HEK293 (cell line): Measurements from ENCODE around the gene DIP2A.

ENCODE experiments used
- CTCF ChIA-PET: fragments of 350-600 bp; formaldehyde crosslinking; extraction: SDS; loops from one replicate; lab custom pipeline; 2021; ENCODE audit warnings: antibody characterized with exemption; lab: Yijun Ruan, JAX
- POLR2A ChIA-PET: fragments of 300-600 bp; formaldehyde crosslinking; extraction: SDS; loops from one replicate; lab custom pipeline; 2020; ENCODE audit warnings: antibody characterized with exemption, inconsistent platforms; lab: Yijun Ruan, JAX
- H3K27ac ChIP-seq: fragments of 200-500 bp; sonication (Bioruptor generic); 2 replicates; pipeline ENCODE4 v1.5.1; 2014; ENCODE audit warnings: low read depth, low read length, control low read depth, inconsistent platforms; ENCODE audit errors: extremely low read depth
- H3K36me3 ChIP-seq, 2 experiments: fragments of 200-500 bp in 1 of 2; sonication (Bioruptor generic) in 1 of 2; 1 replicate in 1 of 2; 2 replicates in 1 of 2; pipeline ENCODE4 v1.5.1; 2014 to 2017; ENCODE audit warnings: inconsistent platforms in 2 of 2, low read length in 2 of 2; ENCODE audit not compliant: control insufficient read depth in 2 of 2, insufficient read depth in 1 of 2
- H3K4me1 ChIP-seq: fragments of 200-500 bp; sonication (Bioruptor generic); 2 replicates; pipeline ENCODE4 v1.5.1; 2014; ENCODE audit warnings: mild to moderate bottlenecking, low read length, inconsistent platforms; ENCODE audit not compliant: control insufficient read depth, insufficient read depth
- H3K4me3 ChIP-seq: 2 replicates; pipeline ENCODE4 v1.5.1; 2011; ENCODE audit warnings: low read depth, mild to moderate bottlenecking, control low read depth, low read length, moderate library complexity
- H3K9me3 ChIP-seq: fragments of 200-500 bp; sonication (Bioruptor generic); 2 replicates; pipeline ENCODE4 v1.5.1; 2014; ENCODE audit warnings: low read depth, low read length, inconsistent platforms; ENCODE audit not compliant: control insufficient read depth, insufficient read depth
- BCL11A ChIP-seq: fragments of 450-650 bp; formaldehyde crosslinking; IDR thresholded peaks from 2 replicates; pipeline ENCODE4 v1.5.1; 2016; ENCODE audit warnings: low read depth, missing biosample characterization, missing genetic modification characterization
- ELK4 ChIP-seq: IDR thresholded peaks from 2 replicates; pipeline ENCODE4 v1.6.1; 2011; ENCODE audit warnings: mild to moderate bottlenecking, low read depth, low read length, borderline replicate concordance
- PRDM1 ChIP-seq: fragments of 450-650 bp; formaldehyde crosslinking; IDR thresholded peaks from 2 replicates; pipeline ENCODE4; 2016; ENCODE audit warnings: missing biosample characterization, missing genetic modification characterization
- ZBTB1 ChIP-seq: fragments of 450-650 bp; formaldehyde crosslinking; IDR thresholded peaks from 2 replicates; pipeline ENCODE4 v1.5.1; 2016; ENCODE audit warnings: missing biosample characterization, missing genetic modification characterization
- ZFP41 ChIP-seq: fragments of 450-650 bp; formaldehyde crosslinking; IDR thresholded peaks from 2 replicates; pipeline ENCODE4 v1.5.1; 2016; ENCODE audit warnings: missing biosample characterization, missing genetic modification characterization, borderline replicate concordance
- ZIC2 ChIP-seq: fragments of 450-650 bp; formaldehyde crosslinking; IDR thresholded peaks from 2 replicates; pipeline ENCODE4 v1.5.1; 2016; ENCODE audit warnings: missing biosample characterization, missing genetic modification characterization
- ZNF157 ChIP-seq: fragments of 450-650 bp; formaldehyde crosslinking; IDR thresholded peaks from 2 replicates; pipeline ENCODE4 v1.5.1; 2016; ENCODE audit warnings: missing biosample characterization, missing genetic modification characterization
- ZNF2 ChIP-seq: fragments of 450-650 bp; formaldehyde crosslinking; IDR thresholded peaks from 2 replicates; pipeline ENCODE4 v1.5.1; 2016; ENCODE audit warnings: missing biosample characterization, missing genetic modification characterization
- ZNF266 ChIP-seq: fragments of 450-650 bp; formaldehyde crosslinking; IDR thresholded peaks from 2 replicates; pipeline ENCODE4 v1.5.1; 2016; ENCODE audit warnings: missing biosample characterization, missing genetic modification characterization, low read depth
- ZNF366 ChIP-seq: fragments of 450-650 bp; formaldehyde crosslinking; conservative IDR thresholded peaks from 2 replicates; pipeline ENCODE4 v1.5.1; 2016; ENCODE audit warnings: missing biosample characterization, missing genetic modification characterization
- ZNF623 ChIP-seq: fragments of 450-650 bp; formaldehyde crosslinking; IDR thresholded peaks from 2 replicates; pipeline ENCODE4 v1.5.1; 2016; ENCODE audit warnings: missing biosample characterization, missing genetic modification characterization
- ZNF785 ChIP-seq: fragments of 450-650 bp; formaldehyde crosslinking; IDR thresholded peaks from 2 replicates; pipeline ENCODE4 v1.5.1; 2016; ENCODE audit warnings: missing biosample characterization, missing genetic modification characterization
- ZNF830 ChIP-seq: fragments of 450-650 bp; IDR thresholded peaks from 2 replicates; pipeline ENCODE4 v1.5.0; 2018; ENCODE audit warnings: missing biosample characterization, missing genetic modification characterization, low read depth, mild to moderate bottlenecking, moderate library complexity
- TF ChIP-seq, protein P1 (sequence below): fragments of 450-650 bp; IDR thresholded peaks from 2 replicates; pipeline ENCODE4 v1.5.1; 2018; ENCODE audit warnings: missing biosample characterization, mild to moderate bottlenecking, missing genetic modification characterization
- TF ChIP-seq, protein P2 (sequence below): fragments of 450-650 bp; formaldehyde crosslinking; IDR thresholded peaks from 2 replicates; pipeline ENCODE4 v1.5.1; 2016; ENCODE audit warnings: missing biosample characterization, missing genetic modification characterization
- TF ChIP-seq, protein P3 (sequence below): fragments of 450-650 bp; formaldehyde crosslinking; IDR thresholded peaks from 2 replicates; pipeline ENCODE4 v1.5.1; 2016; ENCODE audit warnings: missing biosample characterization, missing genetic modification characterization
- TF ChIP-seq, protein P4 (sequence below): fragments of 450-650 bp; formaldehyde crosslinking; IDR thresholded peaks from 2 replicates; pipeline ENCODE4 v1.5.1; 2016; ENCODE audit warnings: missing biosample characterization, missing genetic modification characterization, borderline replicate concordance

The DIP2A gene

GRCh38 chr21:46428987-46429710 is 29.5 kb upstream of the DIP2A start (continued):
- TF ChIP-seq, protein P1, sequence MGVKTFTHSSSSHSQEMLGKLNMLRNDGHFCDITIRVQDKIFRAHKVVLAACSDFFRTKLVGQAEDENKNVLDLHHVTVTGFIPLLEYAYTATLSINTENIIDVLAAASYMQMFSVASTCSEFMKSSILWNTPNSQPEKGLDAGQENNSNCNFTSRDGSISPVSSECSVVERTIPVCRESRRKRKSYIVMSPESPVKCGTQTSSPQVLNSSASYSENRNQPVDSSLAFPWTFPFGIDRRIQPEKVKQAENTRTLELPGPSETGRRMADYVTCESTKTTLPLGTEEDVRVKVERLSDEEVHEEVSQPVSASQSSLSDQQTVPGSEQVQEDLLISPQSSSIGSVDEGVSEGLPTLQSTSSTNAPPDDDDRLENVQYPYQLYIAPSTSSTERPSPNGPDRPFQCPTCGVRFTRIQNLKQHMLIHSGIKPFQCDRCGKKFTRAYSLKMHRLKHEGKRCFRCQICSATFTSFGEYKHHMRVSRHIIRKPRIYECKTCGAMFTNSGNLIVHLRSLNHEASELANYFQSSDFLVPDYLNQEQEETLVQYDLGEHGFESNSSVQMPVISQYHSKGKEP (tag by site-specific recombination): no peak
- TF ChIP-seq ZNF785 (tag by site-specific recombination): no peak
- TF ChIP-seq PRDM1 (tag by site-specific recombination): no peak
- no peak for TF ChIP-seq ZNF366

- POLR2A ChIA-PET: no interaction called here
- CTCF ChIA-PET: no interaction called here
- H3K36me3 ChIP-seq: peaks cover 24 to 92% of the 10 kb centered on the region in 2 experiments
These were observed 28.7 kb upstream of the DIP2A start for GRCh38 chr21:46429754-46430681.

GRCh38 chr21:46431448-46431847 is 27.2 kb upstream of the DIP2A start:
- Histone ChIP-seq H3K4me1 (no peaks in the 10 kb centered on the region), H3K27ac (no peak overlapping the region), H3K36me3 (peaks cover 23 to 88% of the 10 kb centered on the region in 2 experiments), H3K4me3 (no peak overlapping the region), H3K9me3 (no peaks in the 10 kb centered on the region)
- ChIA-PET CTCF (no interaction called here), POLR2A (interaction anchor here (1.4 kb wide), 1 partner anchor 9 kb away, joined by 3 read pairs; no protein-coding TSS in a partner anchor)
- TF ChIP-seq ZNF623 (tag by site-specific recombination) (no peak), BCL11A (tag by site-specific recombination) (no peak), ZNF2 (tag by site-specific recombination) (no peak), ZNF266 (no peak), ZNF157 (tag by site-specific recombination) (no peak), ZBTB1 (no peak), ZNF830 (no peak)
- TF ChIP-seq, protein P2, sequence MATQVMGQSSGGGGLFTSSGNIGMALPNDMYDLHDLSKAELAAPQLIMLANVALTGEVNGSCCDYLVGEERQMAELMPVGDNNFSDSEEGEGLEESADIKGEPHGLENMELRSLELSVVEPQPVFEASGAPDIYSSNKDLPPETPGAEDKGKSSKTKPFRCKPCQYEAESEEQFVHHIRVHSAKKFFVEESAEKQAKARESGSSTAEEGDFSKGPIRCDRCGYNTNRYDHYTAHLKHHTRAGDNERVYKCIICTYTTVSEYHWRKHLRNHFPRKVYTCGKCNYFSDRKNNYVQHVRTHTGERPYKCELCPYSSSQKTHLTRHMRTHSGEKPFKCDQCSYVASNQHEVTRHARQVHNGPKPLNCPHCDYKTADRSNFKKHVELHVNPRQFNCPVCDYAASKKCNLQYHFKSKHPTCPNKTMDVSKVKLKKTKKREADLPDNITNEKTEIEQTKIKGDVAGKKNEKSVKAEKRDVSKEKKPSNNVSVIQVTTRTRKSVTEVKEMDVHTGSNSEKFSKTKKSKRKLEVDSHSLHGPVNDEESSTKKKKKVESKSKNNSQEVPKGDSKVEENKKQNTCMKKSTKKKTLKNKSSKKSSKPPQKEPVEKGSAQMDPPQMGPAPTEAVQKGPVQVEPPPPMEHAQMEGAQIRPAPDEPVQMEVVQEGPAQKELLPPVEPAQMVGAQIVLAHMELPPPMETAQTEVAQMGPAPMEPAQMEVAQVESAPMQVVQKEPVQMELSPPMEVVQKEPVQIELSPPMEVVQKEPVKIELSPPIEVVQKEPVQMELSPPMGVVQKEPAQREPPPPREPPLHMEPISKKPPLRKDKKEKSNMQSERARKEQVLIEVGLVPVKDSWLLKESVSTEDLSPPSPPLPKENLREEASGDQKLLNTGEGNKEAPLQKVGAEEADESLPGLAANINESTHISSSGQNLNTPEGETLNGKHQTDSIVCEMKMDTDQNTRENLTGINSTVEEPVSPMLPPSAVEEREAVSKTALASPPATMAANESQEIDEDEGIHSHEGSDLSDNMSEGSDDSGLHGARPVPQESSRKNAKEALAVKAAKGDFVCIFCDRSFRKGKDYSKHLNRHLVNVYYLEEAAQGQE (tag by site-specific recombination): no peak
- TF ChIP-seq, protein P3, sequence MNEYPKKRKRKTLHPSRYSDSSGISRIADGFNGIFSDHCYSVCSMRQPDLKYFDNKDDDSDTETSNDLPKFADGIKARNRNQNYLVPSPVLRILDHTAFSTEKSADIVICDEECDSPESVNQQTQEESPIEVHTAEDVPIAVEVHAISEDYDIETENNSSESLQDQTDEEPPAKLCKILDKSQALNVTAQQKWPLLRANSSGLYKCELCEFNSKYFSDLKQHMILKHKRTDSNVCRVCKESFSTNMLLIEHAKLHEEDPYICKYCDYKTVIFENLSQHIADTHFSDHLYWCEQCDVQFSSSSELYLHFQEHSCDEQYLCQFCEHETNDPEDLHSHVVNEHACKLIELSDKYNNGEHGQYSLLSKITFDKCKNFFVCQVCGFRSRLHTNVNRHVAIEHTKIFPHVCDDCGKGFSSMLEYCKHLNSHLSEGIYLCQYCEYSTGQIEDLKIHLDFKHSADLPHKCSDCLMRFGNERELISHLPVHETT (tag by site-specific recombination): no peak

More at GRCh38 chr21:46429754-46430681, 28.7 kb upstream of the DIP2A start:
- TF ChIP-seq, protein P4, sequence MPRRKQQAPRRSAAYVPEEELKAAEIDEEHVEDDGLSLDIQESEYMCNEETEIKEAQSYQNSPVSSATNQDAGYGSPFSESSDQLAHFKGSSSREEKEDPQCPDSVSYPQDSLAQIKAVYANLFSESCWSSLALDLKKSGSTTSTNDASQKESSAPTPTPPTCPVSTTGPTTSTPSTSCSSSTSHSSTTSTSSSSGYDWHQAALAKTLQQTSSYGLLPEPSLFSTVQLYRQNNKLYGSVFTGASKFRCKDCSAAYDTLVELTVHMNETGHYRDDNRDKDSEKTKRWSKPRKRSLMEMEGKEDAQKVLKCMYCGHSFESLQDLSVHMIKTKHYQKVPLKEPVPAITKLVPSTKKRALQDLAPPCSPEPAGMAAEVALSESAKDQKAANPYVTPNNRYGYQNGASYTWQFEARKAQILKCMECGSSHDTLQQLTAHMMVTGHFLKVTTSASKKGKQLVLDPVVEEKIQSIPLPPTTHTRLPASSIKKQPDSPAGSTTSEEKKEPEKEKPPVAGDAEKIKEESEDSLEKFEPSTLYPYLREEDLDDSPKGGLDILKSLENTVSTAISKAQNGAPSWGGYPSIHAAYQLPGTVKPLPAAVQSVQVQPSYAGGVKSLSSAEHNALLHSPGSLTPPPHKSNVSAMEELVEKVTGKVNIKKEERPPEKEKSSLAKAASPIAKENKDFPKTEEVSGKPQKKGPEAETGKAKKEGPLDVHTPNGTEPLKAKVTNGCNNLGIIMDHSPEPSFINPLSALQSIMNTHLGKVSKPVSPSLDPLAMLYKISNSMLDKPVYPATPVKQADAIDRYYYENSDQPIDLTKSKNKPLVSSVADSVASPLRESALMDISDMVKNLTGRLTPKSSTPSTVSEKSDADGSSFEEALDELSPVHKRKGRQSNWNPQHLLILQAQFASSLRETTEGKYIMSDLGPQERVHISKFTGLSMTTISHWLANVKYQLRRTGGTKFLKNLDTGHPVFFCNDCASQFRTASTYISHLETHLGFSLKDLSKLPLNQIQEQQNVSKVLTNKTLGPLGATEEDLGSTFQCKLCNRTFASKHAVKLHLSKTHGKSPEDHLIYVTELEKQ (tag by site-specific recombination): no peak
- no peak for TF ChIP-seq ZFP41 (tag by site-specific recombination)
- peak; percentile 76 for TF ChIP-seq ZIC2 (tag by site-specific recombination)
- TF ChIP-seq ELK4: no peak
- TF ChIP-seq, all 188 proteins: peak for 1
- H3K9me3 ChIP-seq: no peaks in the 10 kb centered on the region
- H3K4me3 ChIP-seq: no peak overlapping the region
- no peaks in the 10 kb centered on the region for H3K4me1 ChIP-seq
- no peak overlapping the region for H3K27ac ChIP-seq
